SU-DHL-6 (cell line): ENCODE data around the gene MRGPRF.

ENCODE experiments used
- H2AFZ ChIP-seq: fragments of 200-600 bp; sonication (generic); 2 replicates; pipeline ENCODE4 v1.6.1; 2014; ENCODE audit warnings: low read depth, mild to moderate bottlenecking, moderate library complexity, mixed read lengths, antibody characterized with exemption, low read length; ENCODE audit not compliant: severe bottlenecking
- H3F3A ChIP-seq: fragments of 200-600 bp; shearing (Covaris generic); 2 replicates; pipeline ENCODE4 v1.6.0; 2016; ENCODE audit warnings: antibody characterized with exemption, mild to moderate bottlenecking; ENCODE audit not compliant: insufficient read depth
- H3K27ac ChIP-seq: fragments of 200-600 bp; sonication (generic); 2 replicates; pipeline ENCODE4 v1.5.1; 2016; ENCODE audit warnings: low read depth, mild to moderate bottlenecking, low read length, moderate library complexity, mixed read lengths
- H3K27me3 ChIP-seq: fragments of 200-600 bp; sonication (generic), shearing (Covaris generic); 2 replicates; pipeline ENCODE4 v1.6.0; 2014; ENCODE audit warnings: mild to moderate bottlenecking, low read length
- H3K36me3 ChIP-seq: fragments of 200-600 bp; sonication (generic); 2 replicates; pipeline ENCODE4 v1.6.1; 2014; ENCODE audit warnings: mild to moderate bottlenecking, low read length, mixed read lengths
- H3K4me2 ChIP-seq: fragments of 300-600, 200-600 bp; shearing (Covaris generic), sonication (generic); 2 replicates; pipeline ENCODE4 v1.6.0; 2014; ENCODE audit warnings: low read length, low read depth, mild to moderate bottlenecking; ENCODE audit not compliant: poor library complexity, severe bottlenecking
- H3K4me3 ChIP-seq: fragments of 200-600 bp; sonication (generic); 2 replicates; pipeline ENCODE4 v1.5.1; 2014; ENCODE audit warnings: antibody characterized with exemption, low read length, mild to moderate bottlenecking, mixed read lengths; ENCODE audit not compliant: insufficient read depth, poor library complexity, severe bottlenecking
- H3K79me2 ChIP-seq: fragments of 200-600 bp; sonication (generic); 2 replicates; pipeline ENCODE4 v1.6.1; 2014; ENCODE audit warnings: mild to moderate bottlenecking, low read length, moderate library complexity; ENCODE audit not compliant: insufficient read depth
- H3K9ac ChIP-seq: fragments of 200-600 bp; sonication (generic); 2 replicates; pipeline ENCODE4 v1.7.0; 2014; ENCODE audit warnings: mild to moderate bottlenecking, low read length
- H3K9me2 ChIP-seq: fragments of 200-600 bp; sonication (generic); replicated peaks from 2 replicates; pipeline ENCODE4 v1.6.1; 2014; ENCODE audit warnings: low read length; ENCODE audit not compliant: insufficient read depth
- H3K9me3 ChIP-seq: fragments of 200-600 bp; sonication (generic); 2 replicates; pipeline ENCODE4 v1.6.1; 2014; ENCODE audit warnings: low read length, mixed read lengths; ENCODE audit not compliant: insufficient read depth
- H4K20me1 ChIP-seq: fragments of 200-600 bp; sonication (generic); 2 replicates; pipeline ENCODE4 v1.6.1; 2014; ENCODE audit warnings: low read depth, mild to moderate bottlenecking, antibody characterized with exemption, low read length, moderate library complexity, mixed read lengths
- EZH2phosphoT487 ChIP-seq: fragments of 200-600 bp; sonication (generic), shearing (Covaris generic); conservative IDR thresholded peaks from 2 replicates; pipeline ENCODE4 v1.6.1; 2018; ENCODE audit warnings: mild to moderate bottlenecking, antibody characterized with exemption, low read length, moderate library complexity, mixed read lengths
- TF ChIP-seq, protein P1 (sequence below): fragments of 200-600 bp; sonication (generic); IDR thresholded peaks from one replicate; pipeline ENCODE4 v1.5.1; 2017; ENCODE audit warnings: antibody characterized with exemption, mild to moderate bottlenecking, low read length, moderate library complexity; ENCODE audit not compliant: insufficient read depth, poor library complexity, severe bottlenecking

MRGPRF gene

GRCh38 chr11:69005631-69006368, 7.2 kb downstream of the MRGPRF start:
- Histone ChIP-seq H3K36me3 (no peaks in the 10 kb centered on the region), H3K9ac (no peak overlapping the region), H3K9me3 (no peaks in the 10 kb centered on the region), H3K9me2 (no peaks in the 10 kb centered on the region), H3K4me2 (no peak overlapping the region), H3K27me3 (no peaks in the 10 kb centered on the region), H3K27ac (no peak overlapping the region), H3F3A (no peaks in the 10 kb centered on the region), H3K4me3 (no peak overlapping the region), H4K20me1 (no peaks in the 10 kb centered on the region), H2AFZ (no peak overlapping the region), H3K79me2 (no peaks in the 10 kb centered on the region)
- TF ChIP-seq, protein P1, sequence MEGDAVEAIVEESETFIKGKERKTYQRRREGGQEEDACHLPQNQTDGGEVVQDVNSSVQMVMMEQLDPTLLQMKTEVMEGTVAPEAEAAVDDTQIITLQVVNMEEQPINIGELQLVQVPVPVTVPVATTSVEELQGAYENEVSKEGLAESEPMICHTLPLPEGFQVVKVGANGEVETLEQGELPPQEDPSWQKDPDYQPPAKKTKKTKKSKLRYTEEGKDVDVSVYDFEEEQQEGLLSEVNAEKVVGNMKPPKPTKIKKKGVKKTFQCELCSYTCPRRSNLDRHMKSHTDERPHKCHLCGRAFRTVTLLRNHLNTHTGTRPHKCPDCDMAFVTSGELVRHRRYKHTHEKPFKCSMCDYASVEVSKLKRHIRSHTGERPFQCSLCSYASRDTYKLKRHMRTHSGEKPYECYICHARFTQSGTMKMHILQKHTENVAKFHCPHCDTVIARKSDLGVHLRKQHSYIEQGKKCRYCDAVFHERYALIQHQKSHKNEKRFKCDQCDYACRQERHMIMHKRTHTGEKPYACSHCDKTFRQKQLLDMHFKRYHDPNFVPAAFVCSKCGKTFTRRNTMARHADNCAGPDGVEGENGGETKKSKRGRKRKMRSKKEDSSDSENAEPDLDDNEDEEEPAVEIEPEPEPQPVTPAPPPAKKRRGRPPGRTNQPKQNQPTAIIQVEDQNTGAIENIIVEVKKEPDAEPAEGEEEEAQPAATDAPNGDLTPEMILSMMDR = no peak
- TF ChIP-seq EZH2phosphoT487 = no peak

- no peaks in the 10 kb centered on the region for H3K27me3 ChIP-seq
- no peaks in the 10 kb centered on the region for H3K36me3 ChIP-seq
- H3K4me2 ChIP-seq = no peak overlapping the region
These were observed 7.8 kb downstream of the MRGPRF start for GRCh38 chr11:69005183-69005630.

DNA sequence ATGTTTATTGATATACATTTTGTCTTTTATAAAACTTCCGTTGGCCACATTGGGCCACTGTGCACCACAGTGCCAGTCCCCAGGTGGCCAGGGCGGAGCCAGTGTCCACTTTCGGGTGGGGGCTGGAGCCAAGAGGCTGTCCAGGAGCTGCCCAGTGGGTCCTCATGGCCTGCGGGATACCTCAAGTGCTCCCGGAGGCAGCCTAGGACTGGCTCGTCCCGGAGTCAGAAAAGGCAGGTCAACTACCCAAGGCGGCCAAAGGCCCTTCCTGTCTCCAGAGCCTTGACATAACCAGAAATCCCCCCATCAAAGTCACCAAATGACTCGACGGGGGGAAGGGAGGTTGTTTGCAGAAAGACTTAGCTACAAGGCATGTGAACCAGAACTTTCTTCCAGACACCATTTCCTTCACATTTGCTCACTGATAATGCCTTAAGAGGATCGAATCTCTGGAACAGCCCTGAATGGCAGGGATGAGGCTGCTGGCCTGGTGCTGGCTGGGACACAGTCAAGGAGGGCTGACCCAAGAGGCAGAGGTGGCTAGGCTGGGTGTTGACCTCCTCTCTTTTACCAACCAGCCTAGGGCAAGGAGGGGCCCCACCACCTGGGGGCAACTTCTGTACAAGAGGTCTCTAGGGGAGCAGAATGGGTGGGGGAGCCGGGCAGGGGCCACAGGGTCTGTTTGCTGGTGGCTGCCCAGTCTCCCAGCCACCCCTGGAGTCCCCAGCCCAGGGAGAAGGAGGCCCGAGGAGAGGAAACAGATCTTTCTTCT, 8.4 kb downstream of the MRGPRF start:
- Histone ChIP-seq H3F3A (no peaks in the 10 kb centered on the region), H3K9me2 (no peaks in the 10 kb centered on the region), H3K9me3 (no peaks in the 10 kb centered on the region), H3K4me2 (no peak overlapping the region), H3K79me2 (no peaks in the 10 kb centered on the region), H3K36me3 (no peaks in the 10 kb centered on the region), H2AFZ (no peak overlapping the region), H3K9ac (no peak overlapping the region), H3K4me3 (no peak overlapping the region), H3K27ac (no peak overlapping the region), H3K27me3 (no peaks in the 10 kb centered on the region), H4K20me1 (no peaks in the 10 kb centered on the region)
- TF ChIP-seq EZH2phosphoT487 = no peak
- TF ChIP-seq, protein P1 = no peak

More at GRCh38 chr11:69005183-69005630, 7.8 kb downstream of the MRGPRF start:
- Histone ChIP-seq H3K9ac (no peak overlapping the region), H3K9me2 (no peaks in the 10 kb centered on the region), H2AFZ (no peak overlapping the region), H3K4me3 (no peak overlapping the region), H4K20me1 (no peaks in the 10 kb centered on the region), H3F3A (no peaks in the 10 kb centered on the region), H3K9me3 (no peaks in the 10 kb centered on the region), H3K27ac (no peak overlapping the region), H3K79me2 (no peaks in the 10 kb centered on the region)
- TF ChIP-seq, protein P1 = no peak
- TF ChIP-seq EZH2phosphoT487 = no peak
